Astrocyte (in vitro differentiated cells and primary cell): ENCODE results near the gene KCND2. TPM values are rescaled to one million over a fixed set of nuclear protein-coding genes. Genes with fewer than 3 reads are reported as not detected.
A peak's percentile ranks its signal among the peaks of the same experiment; 100 is the strongest.

ENCODE experiments used
- DNase-seq: peaks from one replicate; pipeline ENCODE4 v3.0.0-alpha.2; 2010; ENCODE audit warnings: low read depth
- FAIRE-seq: peaks from 2 replicates; lab custom pipeline; 2011; peaks lifted over from hg19 to GRCh38; lab: Jason Lieb, UNC
- H2AFZ ChIP-seq: 2 replicates; pipeline ENCODE4 v1.6.0; 2012; ENCODE audit warnings: low read depth, low read length, inconsistent platforms
- H3K27ac ChIP-seq: 2 replicates; pipeline ENCODE4 v1.5.1; 2011; ENCODE audit warnings: low read depth, low read length, inconsistent platforms
- H3K27me3 ChIP-seq: 2 replicates; pipeline ENCODE4 v1.6.0; 2011; ENCODE audit warnings: low read length, inconsistent platforms; ENCODE audit not compliant: insufficient read depth
- H3K36me3 ChIP-seq: 2 replicates; pipeline ENCODE4 v1.5.1; 2011; ENCODE audit warnings: low read length, inconsistent platforms; ENCODE audit not compliant: insufficient read depth
- H3K4me1 ChIP-seq: 2 replicates; pipeline ENCODE4 v1.5.1; 2011; ENCODE audit warnings: low read length, inconsistent platforms; ENCODE audit not compliant: insufficient read depth
- H3K4me2 ChIP-seq: 2 replicates; pipeline ENCODE4 v1.6.0; 2012; ENCODE audit warnings: low read length, inconsistent platforms
- H3K4me3 ChIP-seq: 2 replicates; pipeline ENCODE4 v1.5.1; 2011; ENCODE audit warnings: low read depth, mild to moderate bottlenecking, low read length, inconsistent platforms; ENCODE audit not compliant: insufficient read depth
- H3K79me2 ChIP-seq: 2 replicates; pipeline ENCODE4 v1.6.0; 2012; ENCODE audit warnings: mild to moderate bottlenecking, low read length, inconsistent platforms; ENCODE audit not compliant: insufficient read depth
- H3K9ac ChIP-seq: 2 replicates; pipeline ENCODE4 v1.6.0; 2012; ENCODE audit warnings: mild to moderate bottlenecking, low read length, inconsistent platforms
- H3K9me3 ChIP-seq: 2 replicates; pipeline ENCODE4 v1.5.1; 2012; ENCODE audit warnings: low read depth, mild to moderate bottlenecking, low read length, inconsistent platforms; ENCODE audit not compliant: insufficient read depth
- H4K20me1 ChIP-seq: 2 replicates; pipeline ENCODE4 v1.6.0; 2012; ENCODE audit warnings: low read length, inconsistent platforms; ENCODE audit not compliant: insufficient read depth
- H3K27ac Mint-ChIP-seq: one replicate; pipeline ENCODE4 v1.8.0; 2021; ENCODE audit warnings: mild to moderate bottlenecking, mixed read lengths; ENCODE audit not compliant: unreplicated experiment
- H3K27me3 Mint-ChIP-seq: one replicate; pipeline ENCODE4 v1.8.0; 2021; ENCODE audit warnings: low read depth, mixed read lengths; ENCODE audit not compliant: unreplicated experiment
- H3K36me3 Mint-ChIP-seq: one replicate; pipeline ENCODE4 v1.8.0; 2021; ENCODE audit warnings: low read depth, mixed read lengths; ENCODE audit not compliant: unreplicated experiment
- H3K4me1 Mint-ChIP-seq: one replicate; pipeline ENCODE4 v1.8.0; 2021; ENCODE audit warnings: low read depth, mixed read lengths; ENCODE audit not compliant: unreplicated experiment
- H3K4me3 Mint-ChIP-seq: one replicate; pipeline ENCODE4 v1.8.0; 2021; ENCODE audit warnings: mild to moderate bottlenecking, moderate library complexity, mixed read lengths; ENCODE audit not compliant: unreplicated experiment
- H3K9me3 Mint-ChIP-seq: one replicate; pipeline ENCODE4 v1.8.0; 2021; ENCODE audit warnings: mild to moderate bottlenecking, mixed read lengths; ENCODE audit not compliant: unreplicated experiment
- EZH2 ChIP-seq: IDR thresholded peaks from 2 replicates; pipeline ENCODE4 v1.6.1; 2012; ENCODE audit warnings: mild to moderate bottlenecking, low read length, inconsistent platforms; ENCODE audit not compliant: insufficient read depth
- total RNA-seq: library from RNA; stranded (reverse); gene quantifications from 2 replicates; pipeline ENCODE4 v1.2.1, GENCODE V29; 2021
- TF ChIP-seq, protein P1 (sequence below): IDR thresholded peaks from 2 replicates; pipeline ENCODE4 v1.5.1; 2011; ENCODE audit warnings: low read depth, mild to moderate bottlenecking, inconsistent platforms, low read length, moderate library complexity; ENCODE audit not compliant: insufficient read depth

Gene KCND2
- total RNA-seq, 1 donor from 2014 or later: 0.30 TPM

DNA sequence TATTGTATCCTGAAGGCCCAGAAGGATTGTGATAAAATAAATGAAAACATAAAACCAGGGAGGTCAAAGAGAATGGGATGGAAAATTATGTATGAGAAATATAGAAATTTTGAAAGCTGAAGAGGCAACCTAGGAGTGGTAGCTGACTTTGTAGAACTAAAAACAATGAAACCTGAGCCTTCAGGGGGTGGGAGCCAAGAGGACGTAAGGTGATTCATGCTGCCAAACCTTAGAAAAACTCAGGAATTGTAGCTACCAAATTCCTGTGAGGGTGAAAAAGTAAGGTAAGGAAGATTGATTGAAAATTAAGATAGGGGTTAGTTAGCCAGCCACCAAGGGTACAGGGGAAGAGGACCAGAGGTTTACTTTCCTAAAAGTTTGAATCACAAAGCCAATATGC, 213.2 kb downstream of the KCND2 start:
- Mint-ChIP-seq H3K27ac (no peak overlapping the region), H3K4me3 (no peak overlapping the region), H3K9me3 (peaks cover 2% of the 10 kb centered on the region), H3K27me3 (no peaks in the 10 kb centered on the region), H3K36me3 (no peaks in the 10 kb centered on the region), H3K4me1 (peaks cover 4% of the 10 kb centered on the region)
- no peaks in the 10 kb centered on the region for H3K36me3 ChIP-seq
- H4K20me1 ChIP-seq: no peaks in the 10 kb centered on the region
- no peaks in the 10 kb centered on the region for H3K27me3 ChIP-seq
- H3K9me3 ChIP-seq: no peaks in the 10 kb centered on the region
- H3K4me2 ChIP-seq: no peak overlapping the region
- no peak overlapping the region for H3K4me3 ChIP-seq
- no peak overlapping the region for H2AFZ ChIP-seq
- H3K27ac ChIP-seq: no peak overlapping the region
- H3K79me2 ChIP-seq: no peaks in the 10 kb centered on the region
- TF ChIP-seq, protein P1, sequence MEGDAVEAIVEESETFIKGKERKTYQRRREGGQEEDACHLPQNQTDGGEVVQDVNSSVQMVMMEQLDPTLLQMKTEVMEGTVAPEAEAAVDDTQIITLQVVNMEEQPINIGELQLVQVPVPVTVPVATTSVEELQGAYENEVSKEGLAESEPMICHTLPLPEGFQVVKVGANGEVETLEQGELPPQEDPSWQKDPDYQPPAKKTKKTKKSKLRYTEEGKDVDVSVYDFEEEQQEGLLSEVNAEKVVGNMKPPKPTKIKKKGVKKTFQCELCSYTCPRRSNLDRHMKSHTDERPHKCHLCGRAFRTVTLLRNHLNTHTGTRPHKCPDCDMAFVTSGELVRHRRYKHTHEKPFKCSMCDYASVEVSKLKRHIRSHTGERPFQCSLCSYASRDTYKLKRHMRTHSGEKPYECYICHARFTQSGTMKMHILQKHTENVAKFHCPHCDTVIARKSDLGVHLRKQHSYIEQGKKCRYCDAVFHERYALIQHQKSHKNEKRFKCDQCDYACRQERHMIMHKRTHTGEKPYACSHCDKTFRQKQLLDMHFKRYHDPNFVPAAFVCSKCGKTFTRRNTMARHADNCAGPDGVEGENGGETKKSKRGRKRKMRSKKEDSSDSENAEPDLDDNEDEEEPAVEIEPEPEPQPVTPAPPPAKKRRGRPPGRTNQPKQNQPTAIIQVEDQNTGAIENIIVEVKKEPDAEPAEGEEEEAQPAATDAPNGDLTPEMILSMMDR: no peak
- no peak for TF ChIP-seq EZH2
- DNase-seq: peak; percentile 6
- H3K9ac ChIP-seq: no peak overlapping the region
- FAIRE-seq: no peak
- no peaks in the 10 kb centered on the region for H3K4me1 ChIP-seq

DNA sequence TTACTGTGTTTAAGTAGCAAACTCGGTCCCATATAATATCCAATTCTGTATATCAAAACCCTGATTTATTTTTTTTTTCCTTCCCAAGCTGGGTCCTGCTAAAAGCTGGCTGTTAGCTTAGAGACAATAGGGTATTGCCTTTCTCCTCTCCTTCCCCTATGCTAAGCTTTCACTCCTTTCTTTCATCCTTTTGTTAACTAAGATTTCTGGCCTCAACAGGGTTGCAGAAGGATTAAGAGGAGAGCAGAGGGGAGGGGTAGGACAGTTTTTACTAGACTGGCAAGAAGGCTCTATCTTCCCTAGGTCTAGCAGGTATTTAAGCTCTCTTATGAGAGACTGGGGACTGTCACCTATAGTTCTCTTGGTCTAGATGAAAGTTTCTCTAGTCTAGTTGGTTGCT, 229.2 kb downstream of the KCND2 start:
- Histone ChIP-seq H3K9me3 (no peaks in the 10 kb centered on the region), H3K9ac (no peak overlapping the region), H2AFZ (no peak overlapping the region), H4K20me1 (no peaks in the 10 kb centered on the region), H3K4me2 (no peak overlapping the region), H3K27ac (no peak overlapping the region), H3K4me3 (no peak overlapping the region), H3K27me3 (no peaks in the 10 kb centered on the region), H3K36me3 (no peaks in the 10 kb centered on the region), H3K4me1 (no peaks in the 10 kb centered on the region), H3K79me2 (no peaks in the 10 kb centered on the region)
- H3K27me3 Mint-ChIP-seq: no peaks in the 10 kb centered on the region
- H3K27ac Mint-ChIP-seq: no peak overlapping the region
- no peaks in the 10 kb centered on the region for H3K36me3 Mint-ChIP-seq
- TF ChIP-seq, protein P1: no peak
- no peak for TF ChIP-seq EZH2
- DNase-seq: no peak
- H3K4me1 Mint-ChIP-seq: no peaks in the 10 kb centered on the region
- no peak for FAIRE-seq
- no peaks in the 10 kb centered on the region for H3K9me3 Mint-ChIP-seq
- no peak overlapping the region for H3K4me3 Mint-ChIP-seq

DNA sequence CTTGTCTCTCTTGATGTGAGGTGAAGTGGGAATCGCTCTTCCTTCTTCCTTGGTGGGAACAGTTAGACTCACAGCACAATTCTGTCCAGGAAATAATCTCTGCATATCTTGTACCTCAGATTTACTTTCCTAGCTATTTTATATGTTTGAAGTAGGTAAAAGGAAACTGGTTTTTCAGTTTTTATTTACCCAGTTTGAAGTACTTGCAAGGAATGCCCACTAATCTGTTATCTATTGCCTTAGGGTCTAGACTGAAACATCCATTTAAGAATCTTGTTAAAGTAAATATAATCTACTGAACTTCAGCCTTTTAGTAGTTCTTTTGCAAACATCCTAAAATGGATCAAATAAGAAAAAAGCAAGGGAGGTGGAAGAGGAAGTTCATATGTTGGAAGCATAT, 229.8 kb downstream of the KCND2 start:
- H3K4me3 Mint-ChIP-seq: no peak overlapping the region

More for the DNA sequence above, 229.8 kb downstream of the KCND2 start:
- FAIRE-seq (no peak), DNase-seq (no peak)
- no peaks in the 10 kb centered on the region for H3K9me3 ChIP-seq
- Mint-ChIP-seq H3K4me1 (no peaks in the 10 kb centered on the region), H3K27me3 (no peaks in the 10 kb centered on the region), H3K27ac (no peak overlapping the region), H3K36me3 (no peaks in the 10 kb centered on the region), H3K9me3 (no peaks in the 10 kb centered on the region)
- no peaks in the 10 kb centered on the region for H3K36me3 ChIP-seq
- H3K79me2 ChIP-seq: no peaks in the 10 kb centered on the region
- H3K9ac ChIP-seq: no peak overlapping the region
- H3K4me1 ChIP-seq: no peaks in the 10 kb centered on the region
- no peaks in the 10 kb centered on the region for H3K27me3 ChIP-seq
- no peak overlapping the region for H2AFZ ChIP-seq
- no peaks in the 10 kb centered on the region for H4K20me1 ChIP-seq
- H3K27ac ChIP-seq: no peak overlapping the region
- TF ChIP-seq EZH2: no peak
- TF ChIP-seq, protein P1: no peak
- H3K4me2 ChIP-seq: no peak overlapping the region
- H3K4me3 ChIP-seq: no peak overlapping the region
